ENCODE results near the gene BACH2. TPM values are rescaled to one million over a fixed set of nuclear protein-coding genes. Genes with fewer than 3 reads are reported as not detected.

The BACH2 gene
- polyA plus RNA-seq, 1 donor from 2014 or later, result 45.5 TPM

GRCh38 chr6:90008908-90009501 lies 287.6 kb downstream of the BACH2 start:
- no peak overlapping the region for H3K4me2 ChIP-seq (ENCODE audit: low read length)

GRCh38 chr6:90008189-90008907 lies 288.3 kb downstream of the BACH2 start:
- no peaks in the 10 kb centered on the region for H3K9me3 ChIP-seq (ENCODE audit: low read length)
- H4K20me1 ChIP-seq (ENCODE audit: insufficient read depth), result no peaks in the 10 kb centered on the region
- H3K4me2 ChIP-seq (ENCODE audit: low read length), result no peak overlapping the region
- no peaks in the 10 kb centered on the region for H3K79me2 ChIP-seq (replicated peaks; ENCODE audit: insufficient read depth, low read length)
- no peak overlapping the region for H3K4me3 ChIP-seq (ENCODE audit: low read length)
- peaks cover 5% of the 10 kb centered on the region for H3F3A ChIP-seq (ENCODE audit: insufficient read depth, low read length, poor library complexity, severe bottlenecking)
- H3K36me3 ChIP-seq (ENCODE audit: insufficient read depth, low read length), result peaks cover 22% of the 10 kb centered on the region
- no peak overlapping the region for H3K9ac ChIP-seq (ENCODE audit: low read length)
- H2AFZ ChIP-seq (ENCODE audit: low read depth, low read length), result no peak overlapping the region
- no peaks in the 10 kb centered on the region for H3K9me2 ChIP-seq (ENCODE audit: insufficient read depth, low read length)
- no peaks in the 10 kb centered on the region for H3K27me3 ChIP-seq (ENCODE audit: insufficient read depth, low read depth, low read length)
- H3K27ac ChIP-seq (ENCODE audit: low read length), result no peak overlapping the region
- TF ChIP-seq SMC3 (conservative IDR thresholded peaks at IDR 0.05; ENCODE audit: poor library complexity), result no peak
- TF ChIP-seq CTCF (IDR thresholded peaks at IDR 0.05; ENCODE audit: poor library complexity, severe bottlenecking), result no peak
- TF ChIP-seq REST (IDR thresholded peaks at IDR 0.05; ENCODE audit: borderline replicate concordance), result no peak
- no peak for TF ChIP-seq EP300 (conservative IDR thresholded peaks at IDR 0.05; ENCODE audit: poor library complexity, severe bottlenecking)
- no peak for TF ChIP-seq POLR2AphosphoS5 (IDR thresholded peaks at IDR 0.05)
- TF ChIP-seq RAD21 (conservative IDR thresholded peaks at IDR 0.05), result no peak
- TF ChIP-seq MXI1 (conservative IDR thresholded peaks at IDR 0.05; ENCODE audit: poor library complexity, severe bottlenecking), result no peak
- no peak for TF ChIP-seq TAF1 (IDR thresholded peaks at IDR 0.05; ENCODE audit: low read depth)
- TF ChIP-seq EZH2 (IDR thresholded peaks at IDR 0.05; ENCODE audit: borderline replicate concordance, insufficient read depth, low read length, poor library complexity, severe bottlenecking), result no peak

More at GRCh38 chr6:90008908-90009501, 287.6 kb downstream of the BACH2 start:
- TF ChIP-seq EP300 (conservative IDR thresholded peaks at IDR 0.05; ENCODE audit: poor library complexity, severe bottlenecking) (no peak), TAF1 (IDR thresholded peaks at IDR 0.05; ENCODE audit: low read depth) (no peak)
- no peak overlapping the region for H3K4me3 ChIP-seq (ENCODE audit: low read length)
- no peaks in the 10 kb centered on the region for H3K79me2 ChIP-seq (replicated peaks; ENCODE audit: insufficient read depth, low read length)
- H2AFZ ChIP-seq (ENCODE audit: low read depth, low read length), result no peak overlapping the region
- H3F3A ChIP-seq (ENCODE audit: insufficient read depth, low read length, poor library complexity, severe bottlenecking), result peaks cover 5% of the 10 kb centered on the region
- peaks cover 19% of the 10 kb centered on the region for H3K36me3 ChIP-seq (ENCODE audit: insufficient read depth, low read length)
- no peak overlapping the region for H3K9ac ChIP-seq (ENCODE audit: low read length)
- no peak overlapping the region for H3K27ac ChIP-seq (ENCODE audit: low read length)
- H3K9me2 ChIP-seq (ENCODE audit: insufficient read depth, low read length), result no peaks in the 10 kb centered on the region
- H3K9me3 ChIP-seq (ENCODE audit: low read length), result no peaks in the 10 kb centered on the region
- no peaks in the 10 kb centered on the region for H3K27me3 ChIP-seq (ENCODE audit: insufficient read depth, low read depth, low read length)
- H4K20me1 ChIP-seq (ENCODE audit: insufficient read depth), result no peaks in the 10 kb centered on the region
